NT2/D1 (cell line): ENCODE results near the gene PLCH2.
A peak's percentile ranks its signal among the peaks of the same experiment; 100 is the strongest.

Experiments used
- DNase-seq: peaks from one replicate; pipeline ENCODE4 v3.0.0-alpha.2; 2011; ENCODE audit warnings: low read depth, low spot score
- H3K27me3 ChIP-seq: 2 replicates; pipeline ENCODE4 v1.6.0; 2011; ENCODE audit warnings: mild to moderate bottlenecking; ENCODE audit not compliant: insufficient read length, insufficient read depth
- H3K36me3 ChIP-seq: 2 replicates; pipeline ENCODE4 v1.6.1; 2011; ENCODE audit warnings: mild to moderate bottlenecking, low read length, mixed read lengths; ENCODE audit not compliant: insufficient read depth, insufficient read length
- H3K4me1 ChIP-seq: 2 replicates; pipeline ENCODE4 v1.5.1; 2011; ENCODE audit not compliant: insufficient read depth, insufficient read length
- H3K4me3 ChIP-seq: 2 replicates; pipeline ENCODE4 v1.5.1; 2011; ENCODE audit warnings: low read depth; ENCODE audit not compliant: insufficient read length
- H3K9ac ChIP-seq: 2 replicates; pipeline ENCODE4 v1.6.0; 2011; ENCODE audit warnings: low read depth; ENCODE audit not compliant: insufficient read length
- H3K9me3 ChIP-seq: 2 replicates; pipeline ENCODE4 v1.5.1; 2011; ENCODE audit warnings: mild to moderate bottlenecking, low read length; ENCODE audit not compliant: insufficient read depth
- SUZ12 ChIP-seq: IDR thresholded peaks from 2 replicates; pipeline ENCODE4 v1.6.1; 2011; ENCODE audit not compliant: insufficient read length, insufficient read depth; ENCODE audit errors: extremely low read depth
- YY1 ChIP-seq: IDR thresholded peaks from 2 replicates; pipeline ENCODE4 v1.6.1; 2011; ENCODE audit not compliant: insufficient read length, insufficient read depth
- ZNF274 ChIP-seq: IDR thresholded peaks from 2 replicates; pipeline ENCODE4 v1.6.1; 2011; ENCODE audit warnings: mild to moderate bottlenecking, low read depth, low read length

PLCH2 gene

DNA sequence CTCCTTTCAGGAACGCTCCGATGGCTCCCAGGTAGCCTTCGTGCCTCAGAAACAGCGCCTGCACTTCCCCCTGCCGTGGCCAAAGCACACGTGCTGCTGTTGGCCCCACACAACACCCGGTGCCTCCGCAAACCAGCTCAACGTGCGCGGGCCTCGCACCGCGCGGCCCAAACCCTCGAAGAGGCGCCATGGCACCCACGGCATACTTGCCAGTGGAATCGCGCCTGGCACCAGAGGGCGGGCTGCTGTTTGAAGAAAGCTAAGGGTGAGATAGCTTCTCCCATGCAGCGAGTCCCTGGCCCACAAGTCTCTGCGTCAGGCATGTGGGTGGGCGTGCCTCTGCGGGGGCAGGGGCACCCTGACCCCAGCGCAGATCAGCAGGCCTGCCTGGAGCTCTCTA, 42.4 kb downstream of the PLCH2 start:
- no peaks in the 10 kb centered on the region for H3K27me3 ChIP-seq
- H3K4me3 ChIP-seq, result no peak overlapping the region
- no peaks in the 10 kb centered on the region for H3K9me3 ChIP-seq
- DNase-seq, result no peak
- no peak for TF ChIP-seq SUZ12
- TF ChIP-seq YY1, result no peak
- TF ChIP-seq ZNF274, result no peak
- peaks cover 80% of the 10 kb centered on the region for H3K36me3 ChIP-seq
- H3K9ac ChIP-seq, result no peak overlapping the region
- H3K4me1 ChIP-seq, result peaks cover 3% of the 10 kb centered on the region

DNA sequence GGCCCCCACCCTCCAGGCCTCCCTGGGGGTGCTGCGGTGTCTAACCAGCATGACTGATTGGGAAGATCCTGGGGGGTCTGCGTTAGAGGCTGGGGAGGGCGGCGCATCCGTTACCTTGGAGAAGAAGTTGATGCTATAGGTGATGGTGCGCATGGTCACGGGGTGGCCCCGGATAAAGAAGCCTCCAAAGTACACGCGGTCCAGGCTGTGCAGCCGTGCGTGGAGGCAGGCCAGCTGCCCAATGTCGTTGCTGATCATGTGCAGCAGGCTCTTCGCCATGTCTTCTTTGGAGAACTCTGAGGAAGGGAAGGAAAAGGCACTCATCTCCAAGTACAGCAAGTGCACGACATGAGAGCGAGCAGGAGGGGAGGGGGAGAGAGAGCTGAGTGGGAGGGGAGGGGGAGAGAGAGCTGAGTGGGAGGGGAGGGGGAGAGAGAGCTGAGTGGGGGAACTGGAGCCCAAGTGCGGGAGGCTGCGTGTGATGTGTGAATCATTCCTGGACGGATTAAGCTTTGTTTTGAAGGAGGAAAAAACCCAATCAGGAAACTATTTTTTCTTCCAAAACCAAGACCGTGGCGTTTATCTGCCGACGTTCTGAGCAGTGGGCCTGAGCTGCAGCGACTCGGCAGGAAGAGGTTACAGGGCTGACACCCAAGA, 43.1 kb downstream of the PLCH2 start:
- H3K4me1 ChIP-seq, result peaks cover 3% of the 10 kb centered on the region
- no peaks in the 10 kb centered on the region for H3K9me3 ChIP-seq
- H3K4me3 ChIP-seq, result no peak overlapping the region
- no peak overlapping the region for H3K9ac ChIP-seq
- TF ChIP-seq YY1 (no peak), ZNF274 (no peak), SUZ12 (no peak)
- no peaks in the 10 kb centered on the region for H3K27me3 ChIP-seq
- no peak for DNase-seq
- peaks cover 78% of the 10 kb centered on the region for H3K36me3 ChIP-seq

DNA sequence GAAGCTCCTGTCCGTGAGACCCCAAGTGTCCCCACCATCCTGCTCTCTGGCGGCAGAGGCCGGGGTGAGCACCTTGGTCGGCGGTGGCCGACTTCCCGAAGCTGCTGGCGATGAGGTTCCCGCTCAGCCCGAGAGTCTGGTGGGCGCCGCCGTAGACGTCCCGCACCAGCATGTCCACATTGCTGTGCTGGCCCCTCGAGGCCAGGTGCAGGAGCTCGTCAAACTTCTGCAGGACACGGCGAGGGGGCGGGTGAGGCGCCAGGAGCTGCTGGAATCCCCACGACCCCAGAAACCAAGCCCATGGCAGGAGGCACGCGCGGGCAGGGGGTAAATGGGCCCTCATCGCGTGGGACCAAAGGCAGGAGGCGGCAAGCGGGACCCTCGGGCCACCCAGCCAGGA, 43.6 kb downstream of the PLCH2 start:
- no peak overlapping the region for H3K4me3 ChIP-seq
- no peak overlapping the region for H3K9ac ChIP-seq
- DNase-seq, result no peak
- H3K4me1 ChIP-seq, result peaks cover 4% of the 10 kb centered on the region
- TF ChIP-seq ZNF274 (no peak), YY1 (no peak), SUZ12 (no peak)
- no peaks in the 10 kb centered on the region for H3K27me3 ChIP-seq
- H3K36me3 ChIP-seq, result peaks cover 74% of the 10 kb centered on the region
- H3K9me3 ChIP-seq, result no peaks in the 10 kb centered on the region

DNA sequence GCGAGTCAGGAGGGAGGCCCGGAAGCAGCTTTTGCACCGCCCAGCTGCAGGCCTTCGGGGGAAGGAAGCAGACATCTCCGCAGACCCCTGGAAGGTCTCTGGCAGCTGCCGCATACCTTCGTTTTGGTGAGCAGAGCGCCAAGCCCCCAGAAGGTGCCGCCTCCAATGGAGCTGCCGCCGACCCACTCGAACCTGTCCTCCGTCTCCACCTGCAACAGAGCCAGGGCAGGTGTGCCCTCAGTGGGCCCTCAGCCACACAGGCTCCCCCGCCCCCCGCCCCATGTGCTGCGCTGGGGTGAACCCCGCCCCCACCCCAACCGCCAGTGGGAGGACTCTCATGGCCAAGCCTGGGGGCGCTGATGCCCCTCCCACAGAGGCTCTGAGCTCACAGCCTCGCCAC, 44.1 kb downstream of the PLCH2 start:
- Histone ChIP-seq H3K27me3 (no peaks in the 10 kb centered on the region), H3K9ac (no peak overlapping the region), H3K4me3 (no peak overlapping the region), H3K4me1 (peaks cover 9% of the 10 kb centered on the region), H3K9me3 (no peaks in the 10 kb centered on the region), H3K36me3 (peaks cover 73% of the 10 kb centered on the region)
- DNase-seq, result no peak
- TF ChIP-seq YY1 (no peak), ZNF274 (no peak), SUZ12 (no peak)

DNA sequence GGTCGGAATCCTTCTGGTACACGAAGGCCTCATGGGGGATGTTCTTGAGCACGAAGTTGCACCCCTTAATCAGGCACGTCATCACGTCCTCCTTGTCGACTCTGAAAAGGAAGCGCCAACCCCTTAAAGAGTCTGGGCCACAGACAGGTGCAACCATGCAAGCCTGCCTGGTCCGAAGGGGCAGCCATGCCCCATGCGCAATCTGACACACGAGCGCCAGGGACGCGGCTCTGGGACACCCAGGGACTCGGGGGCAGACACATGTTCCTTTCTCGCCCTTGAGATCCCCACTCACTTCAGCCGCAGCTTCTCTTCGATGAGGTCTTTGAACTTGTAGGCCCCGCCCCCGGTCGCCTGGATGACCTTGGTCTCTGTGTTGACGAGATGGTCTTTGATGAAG, 44.7 kb downstream of the PLCH2 start:
- H3K9ac ChIP-seq, result no peak overlapping the region
- H3K9me3 ChIP-seq, result no peaks in the 10 kb centered on the region
- no peaks in the 10 kb centered on the region for H3K27me3 ChIP-seq
- H3K36me3 ChIP-seq, result peaks cover 69% of the 10 kb centered on the region
- no peak for DNase-seq
- no peak for TF ChIP-seq ZNF274
- TF ChIP-seq SUZ12, result no peak
- no peak for TF ChIP-seq YY1
- H3K4me3 ChIP-seq, result no peak overlapping the region
- H3K4me1 ChIP-seq, result peaks cover 11% of the 10 kb centered on the region

DNA sequence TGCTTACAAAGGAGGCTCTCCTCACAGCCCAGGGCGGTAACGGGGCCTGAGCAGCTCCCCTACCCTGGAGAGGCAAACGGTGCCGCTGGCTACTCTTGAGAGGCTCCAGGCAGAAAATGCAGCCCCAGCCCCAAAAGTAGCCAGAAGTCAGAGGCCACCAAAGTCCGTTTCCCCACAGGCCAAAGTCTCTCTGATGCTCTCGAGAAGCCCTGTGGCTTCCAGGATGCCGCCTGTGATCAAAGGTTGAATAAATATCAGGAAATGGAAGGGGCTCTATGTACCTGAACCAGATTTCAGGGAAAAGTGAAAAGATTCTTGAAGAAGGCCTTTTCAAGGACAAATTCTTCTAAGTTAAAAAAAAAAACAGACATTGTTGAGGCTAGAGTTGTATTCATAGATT, 46.1 kb downstream of the PLCH2 start:
- no peak overlapping the region for H3K4me3 ChIP-seq
- TF ChIP-seq SUZ12 (no peak), YY1 (no peak)
- no peak for DNase-seq
- peaks cover 15% of the 10 kb centered on the region for H3K4me1 ChIP-seq
- no peak overlapping the region for H3K9ac ChIP-seq
- no peaks in the 10 kb centered on the region for H3K9me3 ChIP-seq
- H3K36me3 ChIP-seq, result peaks cover 55% of the 10 kb centered on the region
- peaks cover 6% of the 10 kb centered on the region for H3K27me3 ChIP-seq

DNA sequence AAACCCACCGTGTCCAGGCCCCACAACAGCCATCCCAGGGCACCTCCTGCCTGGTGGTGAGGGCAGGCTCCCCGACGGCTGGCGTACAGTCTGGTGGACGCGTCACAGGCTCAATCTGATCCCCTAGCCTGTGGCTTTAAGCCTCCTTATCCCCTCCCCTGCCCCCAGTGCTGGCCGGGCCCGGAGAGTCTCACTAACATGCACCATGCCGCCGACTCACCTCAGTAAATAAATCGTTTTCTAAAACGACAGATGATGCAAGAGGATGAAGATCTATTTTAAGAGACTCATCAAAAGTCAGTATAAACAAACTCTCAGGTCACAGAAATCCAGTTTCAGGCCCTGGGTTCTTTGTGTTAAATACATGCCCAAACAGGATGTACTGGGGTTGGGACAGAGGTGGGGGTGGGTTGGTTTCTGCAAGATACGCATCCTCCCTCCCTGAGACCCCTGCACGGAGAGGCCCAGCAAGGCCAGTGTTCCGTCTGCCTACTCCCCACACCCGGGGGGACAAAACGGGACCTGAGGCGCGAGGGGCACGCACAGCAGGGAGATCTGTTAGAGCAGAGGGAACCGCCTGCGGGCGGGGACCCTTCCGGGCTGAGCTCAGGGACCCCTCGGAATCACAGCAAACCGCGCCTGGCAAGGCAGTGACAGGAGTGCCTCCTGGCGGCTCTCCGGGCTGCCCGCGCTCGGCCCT, 47.3 kb downstream of the PLCH2 start:
- H3K9ac ChIP-seq, result peak overlapping the region; percentile 21
- peaks cover 20% of the 10 kb centered on the region for H3K4me1 ChIP-seq
- no peak for TF ChIP-seq ZNF274
- TF ChIP-seq YY1, result no peak
- no peak for TF ChIP-seq SUZ12
- H3K9me3 ChIP-seq, result no peaks in the 10 kb centered on the region
- no peak overlapping the region for H3K4me3 ChIP-seq
- H3K36me3 ChIP-seq, result peaks cover 44% of the 10 kb centered on the region
- DNase-seq, result no peak
- H3K27me3 ChIP-seq, result peaks cover 17% of the 10 kb centered on the region
